Endothelial cell of umbilical vein (primary cell): ENCODE results near the gene PRKCQ. TPM values are rescaled to one million over a fixed set of nuclear protein-coding genes. Genes with fewer than 3 reads are reported as not detected.

Source experiments
- BruUV-seq: library from RNA; stranded (reverse); fragments of 400-500 nt; replicated peaks from 2 replicates; lab custom pipeline; 2021; lab: Mats Ljungman, UMichigan
- CTCF ChIA-PET: fragments of 300-600, 350-600 bp; sonication (Branson Sonifier 250); formaldehyde crosslinking; loops from one replicate; lab custom pipeline; 2021; ENCODE audit warnings: antibody characterized with exemption, inconsistent platforms; lab: Charles Lee
- POLR2A ChIA-PET: fragments of 300-600, 350-600 bp; sonication (Branson Sonifier 250); formaldehyde crosslinking; loops from one replicate; lab custom pipeline; 2021; ENCODE audit warnings: antibody characterized with exemption, inconsistent platforms; lab: Charles Lee
- DNase-seq: peaks from one replicate; pipeline ENCODE4 v3.0.0-alpha.2; 2011; ENCODE audit warnings: low read depth, low spot score
- FAIRE-seq: peaks from 2 replicates; lab custom pipeline; 2011; peaks lifted over from hg19 to GRCh38; lab: Jason Lieb, UNC
- H2AFZ ChIP-seq: 2 replicates; pipeline ENCODE4 v1.6.0; 2012; ENCODE audit warnings: low read depth, low read length, control low read depth, inconsistent platforms
- H3K27ac ChIP-seq: 2 replicates; pipeline ENCODE4 v1.5.1; 2011; ENCODE audit warnings: low read depth, mild to moderate bottlenecking, control low read depth, low read length, moderate library complexity; ENCODE audit not compliant: insufficient read depth
- H3K27me3 ChIP-seq, 2 experiments: 2 replicates each; pipeline versions ENCODE4 v1.6.0 to v1.6.1; 2011; ENCODE audit warnings: low read length in 2 of 2, mixed read lengths in 1 of 2; ENCODE audit not compliant: control insufficient read depth in 2 of 2, insufficient read depth in 2 of 2
- H3K36me3 ChIP-seq, 2 experiments: 2 replicates in 1 of 2; 3 replicates in 1 of 2; pipeline ENCODE4 v1.5.1; 2011; ENCODE audit warnings: low read length in 2 of 2, mild to moderate bottlenecking in 1 of 2, moderate library complexity in 1 of 2; ENCODE audit not compliant: control insufficient read depth in 2 of 2, insufficient read depth in 2 of 2; ENCODE audit errors: extremely low read depth in 1 of 2
- H3K4me1 ChIP-seq: 3 replicates; pipeline ENCODE4 v1.5.1; 2011; ENCODE audit warnings: mild to moderate bottlenecking, low read length; ENCODE audit not compliant: control insufficient read depth, insufficient read depth; ENCODE audit errors: extremely low read depth
- H3K4me2 ChIP-seq: 2 replicates; pipeline ENCODE4 v1.6.1; 2011; ENCODE audit warnings: low read length, control low read depth, mixed read lengths; ENCODE audit not compliant: insufficient read depth
- H3K4me3 ChIP-seq, 3 experiments: fragments of 200-600 bp in 1 of 3; sonication (generic), shearing (Covaris generic) in 1 of 3; replicated peaks in 1 of 3; 2 replicates each; pipeline ENCODE4 v1.5.1; 2011 to 2016; ENCODE audit warnings: control low read depth in 3 of 3, low read length in 3 of 3, mild to moderate bottlenecking in 2 of 3, inconsistent platforms in 1 of 3, low read depth in 1 of 3, moderate library complexity in 1 of 3; ENCODE audit not compliant: insufficient read depth in 1 of 3
- H3K79me2 ChIP-seq: 2 replicates; pipeline ENCODE4 v1.6.0; 2012; ENCODE audit warnings: low read length, inconsistent platforms; ENCODE audit not compliant: control insufficient read depth, insufficient read depth
- H3K9ac ChIP-seq: replicated peaks from 2 replicates; pipeline ENCODE3; 2011; ENCODE audit warnings: low read length, control low read depth; ENCODE audit not compliant: insufficient read depth; ENCODE audit errors: extremely low read depth
- H3K9me1 ChIP-seq: replicated peaks from 3 replicates; pipeline ENCODE4 v1.6.0; 2011; ENCODE audit warnings: mild to moderate bottlenecking, low read length; ENCODE audit not compliant: control insufficient read depth, insufficient read depth; ENCODE audit errors: extremely low read depth
- H3K9me3 ChIP-seq: replicated peaks from 2 replicates; pipeline ENCODE4 v1.5.1; 2012; ENCODE audit warnings: low read length, inconsistent platforms; ENCODE audit not compliant: control insufficient read depth, insufficient read depth
- H4K20me1 ChIP-seq: replicated peaks from 2 replicates; pipeline ENCODE3; 2011; ENCODE audit warnings: mild to moderate bottlenecking, low read length; ENCODE audit not compliant: control insufficient read depth, insufficient read depth; ENCODE audit errors: extremely low read depth
- EZH2 ChIP-seq: IDR thresholded peaks from 2 replicates; pipeline ENCODE4 v1.6.1; 2012; ENCODE audit warnings: borderline replicate concordance, low read depth, mild to moderate bottlenecking, moderate library complexity, low read length, inconsistent platforms; ENCODE audit not compliant: severe bottlenecking
- FOS ChIP-seq: IDR thresholded peaks from 2 replicates; pipeline ENCODE4 v1.6.1; 2011; ENCODE audit warnings: mild to moderate bottlenecking, low read length, moderate library complexity, borderline replicate concordance; ENCODE audit not compliant: insufficient read depth
- GATA2 ChIP-seq: IDR thresholded peaks from 2 replicates; pipeline ENCODE4 v1.7.0; 2011; ENCODE audit warnings: low read depth, mild to moderate bottlenecking, moderate library complexity, mixed read lengths, low read length; ENCODE audit not compliant: insufficient read length, insufficient read depth
- JUN ChIP-seq: IDR thresholded peaks from 2 replicates; pipeline ENCODE4 v1.6.1; 2011; ENCODE audit warnings: borderline replicate concordance, low read depth; ENCODE audit not compliant: insufficient read length, insufficient read depth
- MYC ChIP-seq: IDR thresholded peaks from one replicate; pipeline ENCODE4 v1.6.1; 2011; ENCODE audit warnings: mild to moderate bottlenecking, low read depth, low read length
- POLR2A ChIP-seq: IDR thresholded peaks from 2 replicates; pipeline ENCODE4 v1.6.1; 2012; ENCODE audit warnings: low read depth, mild to moderate bottlenecking, control low read depth, low read length
- POLR2AphosphoS5 ChIP-seq: IDR thresholded peaks from 2 replicates; pipeline ENCODE4 v1.6.1; 2012; ENCODE audit warnings: low read depth, mild to moderate bottlenecking, control low read depth, low read length, moderate library complexity; ENCODE audit not compliant: insufficient read depth
- dilution Hi-C: fragments of 300-500 bp; cut with MboI; formaldehyde crosslinking; loops from one replicate; pipeline ENCODE4 v1.15.0; 2019; ENCODE audit warnings: low sequenced_read_pairs; ENCODE audit not compliant: extremely low pct_ligation_motif_present
- intact Hi-C: fragments of 100-400 bp; cut with micrococcal nuclease; formaldehyde crosslinking; loops from one replicate; pipeline ENCODE4 v1.10.0; 2022
- polyA plus RNA-seq, 4 experiments: library from polyadenylated mRNA; depleted of rRNA in 3 of 4; stranded (reverse) in 3 of 4; unstranded in 1 of 4; fragments of >200 nt; gene quantifications; 2 replicates each; pipeline versions ENCODE4 v1.2.1 to v1.2.3, GENCODE V29; 2011 to 2012; ENCODE audit warnings: missing spikeins in 1 of 4
- total RNA-seq: library from RNA; stranded (reverse); gene quantifications from 2 replicates; pipeline ENCODE4 v1.2.3, GENCODE V29; 2021
- TF ChIP-seq, protein P1 (sequence below), 2 donors: IDR thresholded peaks; 1 replicate in 1 of 2; 2 replicates in 1 of 2; pipeline ENCODE4 v1.5.1; 2011; ENCODE audit warnings: low read length in 2 of 2, mild to moderate bottlenecking in 2 of 2, moderate library complexity in 2 of 2, control low read depth in 1 of 2, inconsistent platforms in 1 of 2, low read depth in 1 of 2; ENCODE audit not compliant: insufficient read depth in 1 of 2; ENCODE audit errors: extremely low read depth in 1 of 2
- TF ChIP-seq, protein P2 (sequence below): IDR thresholded peaks from 2 replicates; pipeline ENCODE4 v1.6.1; 2011; ENCODE audit not compliant: insufficient read depth, insufficient read length

The PRKCQ gene
- total and polyA plus RNA-seq, 2 donors (not counting 3 experiments of a cell fraction or from before 2014, with no cell fraction given): 0.32 to 0.55 TPM

DNA sequence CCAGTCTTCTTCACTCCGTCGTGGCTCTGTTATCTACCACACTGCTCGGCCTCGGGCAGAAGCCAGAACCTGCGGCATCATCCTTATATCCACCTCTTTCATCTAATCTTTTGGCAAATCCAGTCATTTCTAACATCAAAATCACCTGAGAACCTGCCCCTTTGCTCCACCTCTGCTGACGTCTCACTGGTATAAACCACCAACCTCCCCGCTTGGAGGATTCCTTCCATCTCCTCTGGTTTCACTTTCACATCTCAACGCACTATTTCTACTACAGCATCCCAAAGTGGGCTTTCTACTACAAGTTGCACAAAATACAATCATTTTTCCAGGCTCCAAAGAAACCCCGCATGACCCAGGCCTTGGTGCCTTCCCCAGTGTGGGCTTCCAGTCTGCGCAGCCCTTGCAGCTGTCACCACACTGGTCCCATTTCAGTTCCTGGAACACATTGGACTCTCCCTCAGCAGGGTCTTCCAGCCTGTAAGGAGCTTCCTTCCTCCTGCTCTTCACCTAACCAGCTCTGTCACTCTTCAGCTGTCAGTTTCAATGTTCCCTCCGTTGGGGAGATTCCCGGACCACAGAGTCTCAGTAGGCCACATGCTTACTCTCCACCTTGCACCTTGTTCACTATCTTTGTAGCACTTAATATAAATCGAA, 85.0 kb downstream of the PRKCQ start:
- Histone ChIP-seq H4K20me1 (no peaks in the 10 kb centered on the region), H3K4me2 (no peak overlapping the region), H3K9ac (no peak overlapping the region), H3K4me3 (no peak overlapping the region), H3K27ac (no peak overlapping the region), H3K9me3 (no peaks in the 10 kb centered on the region), H3K4me1 (peaks cover 4% of the 10 kb centered on the region), H3K79me2 (no peaks in the 10 kb centered on the region), H3K9me1 (no peaks in the 10 kb centered on the region), H3K36me3 (no peaks in the 10 kb centered on the region), H2AFZ (no peak overlapping the region), H3K27me3 (no peaks in the 10 kb centered on the region)
- TF ChIP-seq GATA2: no peak
- TF ChIP-seq EZH2: no peak
- TF ChIP-seq MYC: no peak
- TF ChIP-seq, protein P1, sequence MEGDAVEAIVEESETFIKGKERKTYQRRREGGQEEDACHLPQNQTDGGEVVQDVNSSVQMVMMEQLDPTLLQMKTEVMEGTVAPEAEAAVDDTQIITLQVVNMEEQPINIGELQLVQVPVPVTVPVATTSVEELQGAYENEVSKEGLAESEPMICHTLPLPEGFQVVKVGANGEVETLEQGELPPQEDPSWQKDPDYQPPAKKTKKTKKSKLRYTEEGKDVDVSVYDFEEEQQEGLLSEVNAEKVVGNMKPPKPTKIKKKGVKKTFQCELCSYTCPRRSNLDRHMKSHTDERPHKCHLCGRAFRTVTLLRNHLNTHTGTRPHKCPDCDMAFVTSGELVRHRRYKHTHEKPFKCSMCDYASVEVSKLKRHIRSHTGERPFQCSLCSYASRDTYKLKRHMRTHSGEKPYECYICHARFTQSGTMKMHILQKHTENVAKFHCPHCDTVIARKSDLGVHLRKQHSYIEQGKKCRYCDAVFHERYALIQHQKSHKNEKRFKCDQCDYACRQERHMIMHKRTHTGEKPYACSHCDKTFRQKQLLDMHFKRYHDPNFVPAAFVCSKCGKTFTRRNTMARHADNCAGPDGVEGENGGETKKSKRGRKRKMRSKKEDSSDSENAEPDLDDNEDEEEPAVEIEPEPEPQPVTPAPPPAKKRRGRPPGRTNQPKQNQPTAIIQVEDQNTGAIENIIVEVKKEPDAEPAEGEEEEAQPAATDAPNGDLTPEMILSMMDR (IDR thresholded peaks at IDR 0.05; ENCODE audit: extremely low read depth in 1 of 2, insufficient read depth in 1 of 2, low read depth in 1 of 2, low read length in 2 of 2): no peak
- no peak for TF ChIP-seq JUN
- TF ChIP-seq POLR2AphosphoS5: no peak
- TF ChIP-seq FOS: no peak
- no peak for TF ChIP-seq POLR2A
- TF ChIP-seq, protein P2, sequence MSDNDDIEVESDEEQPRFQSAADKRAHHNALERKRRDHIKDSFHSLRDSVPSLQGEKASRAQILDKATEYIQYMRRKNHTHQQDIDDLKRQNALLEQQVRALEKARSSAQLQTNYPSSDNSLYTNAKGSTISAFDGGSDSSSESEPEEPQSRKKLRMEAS: no peak
- dilution Hi-C loops: no loop called here
- intact Hi-C loops: no loop called here
- POLR2A ChIA-PET: no interaction called here
- DNase-seq: no peak
- CTCF ChIA-PET: no interaction called here
- no TSS peak for BruUV-seq
- no peak for FAIRE-seq
